ENCODE data around the gene DYRK1A.

Gene DYRK1A

GRCh38 chr21:37509802-37510393 is 143.3 kb downstream of the DYRK1A start:
- Histone ChIP-seq H3K9me2 (replicated peaks; ENCODE audit: insufficient read depth, low read length) (no peaks in the 10 kb centered on the region), H3K79me2 (ENCODE audit: low read length) (peaks cover 55% of the 10 kb centered on the region), H4K20me1 (ENCODE audit: insufficient read depth, low read length) (no peaks in the 10 kb centered on the region)

GRCh38 chr21:37511848-37512247 is 145.3 kb downstream of the DYRK1A start:
- Histone ChIP-seq H3K36me3 (replicated peaks; ENCODE audit: insufficient read depth, low read length) (peaks cover 23% of the 10 kb centered on the region), H3K27me3 (replicated peaks; ENCODE audit: insufficient read depth, low read length) (no peaks in the 10 kb centered on the region), H3K4me1 (ENCODE audit: low read length) (peaks cover 20% of the 10 kb centered on the region), H3K79me2 (ENCODE audit: low read length) (peaks cover 49% of the 10 kb centered on the region), H2AFZ (ENCODE audit: low read length) (no peak overlapping the region), H3K9me3 (replicated peaks; ENCODE audit: insufficient read depth, low read length) (no peaks in the 10 kb centered on the region), H4K20me1 (ENCODE audit: insufficient read depth, low read length) (no peaks in the 10 kb centered on the region), H3K9ac (ENCODE audit: low read length) (no peak overlapping the region), H3K4me2 (ENCODE audit: low read depth, low read length) (no peak overlapping the region), H3K4me3 (ENCODE audit: low read length) (no peak overlapping the region), H3F3A (ENCODE audit: insufficient read depth, low read length) (peaks cover 14% of the 10 kb centered on the region), H3K9me2 (replicated peaks; ENCODE audit: insufficient read depth, low read length) (no peaks in the 10 kb centered on the region), H3K27ac (ENCODE audit: low read length) (no peak overlapping the region)
- TF ChIP-seq EZH2 (optimal IDR thresholded peaks at IDR 0.05; ENCODE audit: low read depth, low read length) (no peak), EZH2phosphoT487 (IDR thresholded peaks at IDR 0.05; ENCODE audit: low read length) (no peak)
- TF ChIP-seq, protein P1, sequence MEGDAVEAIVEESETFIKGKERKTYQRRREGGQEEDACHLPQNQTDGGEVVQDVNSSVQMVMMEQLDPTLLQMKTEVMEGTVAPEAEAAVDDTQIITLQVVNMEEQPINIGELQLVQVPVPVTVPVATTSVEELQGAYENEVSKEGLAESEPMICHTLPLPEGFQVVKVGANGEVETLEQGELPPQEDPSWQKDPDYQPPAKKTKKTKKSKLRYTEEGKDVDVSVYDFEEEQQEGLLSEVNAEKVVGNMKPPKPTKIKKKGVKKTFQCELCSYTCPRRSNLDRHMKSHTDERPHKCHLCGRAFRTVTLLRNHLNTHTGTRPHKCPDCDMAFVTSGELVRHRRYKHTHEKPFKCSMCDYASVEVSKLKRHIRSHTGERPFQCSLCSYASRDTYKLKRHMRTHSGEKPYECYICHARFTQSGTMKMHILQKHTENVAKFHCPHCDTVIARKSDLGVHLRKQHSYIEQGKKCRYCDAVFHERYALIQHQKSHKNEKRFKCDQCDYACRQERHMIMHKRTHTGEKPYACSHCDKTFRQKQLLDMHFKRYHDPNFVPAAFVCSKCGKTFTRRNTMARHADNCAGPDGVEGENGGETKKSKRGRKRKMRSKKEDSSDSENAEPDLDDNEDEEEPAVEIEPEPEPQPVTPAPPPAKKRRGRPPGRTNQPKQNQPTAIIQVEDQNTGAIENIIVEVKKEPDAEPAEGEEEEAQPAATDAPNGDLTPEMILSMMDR (IDR thresholded peaks at IDR 0.05; ENCODE audit: low read length), result no peak
- no peak for DNase-seq

More at GRCh38 chr21:37509802-37510393, 143.3 kb downstream of the DYRK1A start:
- no peak for DNase-seq
- Histone ChIP-seq H3K4me1 (ENCODE audit: low read length) (peaks cover 37% of the 10 kb centered on the region), H3K27ac (ENCODE audit: low read length) (no peak overlapping the region), H3K4me3 (ENCODE audit: low read length) (no peak overlapping the region), H3K36me3 (replicated peaks; ENCODE audit: insufficient read depth, low read length) (peaks cover 30% of the 10 kb centered on the region), H3F3A (ENCODE audit: insufficient read depth, low read length) (peaks cover 21% of the 10 kb centered on the region), H3K9me3 (replicated peaks; ENCODE audit: insufficient read depth, low read length) (no peaks in the 10 kb centered on the region), H3K4me2 (ENCODE audit: low read depth, low read length) (no peak overlapping the region), H2AFZ (ENCODE audit: low read length) (no peak overlapping the region), H3K9ac (ENCODE audit: low read length) (no peak overlapping the region), H3K27me3 (replicated peaks; ENCODE audit: insufficient read depth, low read length) (no peaks in the 10 kb centered on the region)
- TF ChIP-seq EZH2phosphoT487 (IDR thresholded peaks at IDR 0.05; ENCODE audit: low read length) (no peak), EZH2 (optimal IDR thresholded peaks at IDR 0.05; ENCODE audit: low read depth, low read length) (no peak)
- TF ChIP-seq, protein P1 (IDR thresholded peaks at IDR 0.05; ENCODE audit: low read length), result no peak

DNA sequence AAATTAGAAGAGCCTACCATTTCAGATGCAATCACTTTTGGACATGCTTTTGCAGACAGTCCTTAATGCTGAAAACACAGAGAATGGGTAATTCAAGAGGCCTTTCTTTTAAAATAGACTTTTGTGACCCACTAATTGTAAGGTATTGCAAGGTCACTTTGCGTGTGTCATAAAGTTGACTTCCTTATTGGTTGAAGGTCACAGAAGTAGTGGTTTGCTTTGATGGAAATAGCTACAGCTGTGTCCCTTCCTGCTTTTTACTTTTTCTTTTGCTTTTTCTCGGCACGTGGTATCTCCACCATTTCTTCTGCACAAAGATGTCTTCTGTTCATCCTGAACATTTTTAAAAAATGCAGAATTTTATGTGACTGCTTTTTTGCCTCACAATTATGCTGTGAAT is 146.8 kb downstream of the DYRK1A start:
- Histone ChIP-seq H3K4me1 (ENCODE audit: low read length) (peaks cover 5% of the 10 kb centered on the region), H3K27ac (ENCODE audit: low read length) (no peak overlapping the region), H3K4me2 (ENCODE audit: low read depth, low read length) (no peak overlapping the region), H3K36me3 (replicated peaks; ENCODE audit: insufficient read depth, low read length) (peaks cover 23% of the 10 kb centered on the region), H4K20me1 (ENCODE audit: insufficient read depth, low read length) (no peaks in the 10 kb centered on the region), H3K9ac (ENCODE audit: low read length) (no peak overlapping the region), H3K27me3 (replicated peaks; ENCODE audit: insufficient read depth, low read length) (no peaks in the 10 kb centered on the region), H3F3A (ENCODE audit: insufficient read depth, low read length) (no peaks in the 10 kb centered on the region), H3K9me2 (replicated peaks; ENCODE audit: insufficient read depth, low read length) (no peaks in the 10 kb centered on the region), H3K79me2 (ENCODE audit: low read length) (peaks cover 44% of the 10 kb centered on the region), H3K9me3 (replicated peaks; ENCODE audit: insufficient read depth, low read length) (no peaks in the 10 kb centered on the region), H3K4me3 (ENCODE audit: low read length) (no peak overlapping the region), H2AFZ (ENCODE audit: low read length) (no peak overlapping the region)
- no peak for DNase-seq
- no peak for TF ChIP-seq EZH2 (optimal IDR thresholded peaks at IDR 0.05; ENCODE audit: low read depth, low read length)

DNA sequence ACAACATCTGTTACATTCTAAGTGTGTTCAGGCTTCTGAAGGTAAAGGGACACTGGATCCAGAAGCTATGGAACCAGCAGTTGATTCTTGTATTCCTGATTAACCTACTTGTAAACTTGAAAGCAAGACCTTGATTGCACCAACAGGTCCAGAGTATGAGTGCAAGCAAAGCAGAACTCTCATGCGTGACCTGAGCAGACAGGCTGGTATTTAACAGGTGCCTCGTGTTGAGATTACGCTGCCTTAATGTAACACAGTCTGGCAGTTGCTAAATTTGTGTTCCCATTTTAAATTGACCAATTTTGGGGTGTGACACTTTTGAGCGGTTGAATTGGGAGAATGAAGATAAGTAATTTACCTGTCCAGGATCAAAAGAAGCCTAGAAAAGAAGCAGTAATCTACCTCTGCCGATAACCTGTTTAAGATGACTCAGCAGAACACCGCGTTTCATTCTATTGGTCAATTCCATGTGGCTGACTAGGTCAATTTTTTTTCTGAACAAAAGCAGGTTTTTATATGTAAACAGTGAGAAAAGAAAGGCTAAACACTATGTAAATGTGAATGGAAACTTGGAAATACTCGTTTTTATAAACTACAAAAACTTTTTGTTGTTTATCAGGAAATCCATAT is 147.6 kb downstream of the DYRK1A start:
- no peaks in the 10 kb centered on the region for H3K9me2 ChIP-seq (replicated peaks; ENCODE audit: insufficient read depth, low read length)
- no peaks in the 10 kb centered on the region for H3F3A ChIP-seq (ENCODE audit: insufficient read depth, low read length)
- no peak overlapping the region for H3K4me3 ChIP-seq (ENCODE audit: low read length)
- no peaks in the 10 kb centered on the region for H4K20me1 ChIP-seq (ENCODE audit: insufficient read depth, low read length)
- DNase-seq, result no peak
- H3K79me2 ChIP-seq (ENCODE audit: low read length), result peaks cover 37% of the 10 kb centered on the region
- TF ChIP-seq EZH2phosphoT487 (IDR thresholded peaks at IDR 0.05; ENCODE audit: low read length), result no peak
- TF ChIP-seq, protein P1 (IDR thresholded peaks at IDR 0.05; ENCODE audit: low read length), result no peak
- no peak for TF ChIP-seq EZH2 (optimal IDR thresholded peaks at IDR 0.05; ENCODE audit: low read depth, low read length)
- H3K27ac ChIP-seq (ENCODE audit: low read length), result no peak overlapping the region
- no peaks in the 10 kb centered on the region for H3K27me3 ChIP-seq (replicated peaks; ENCODE audit: insufficient read depth, low read length)
- no peaks in the 10 kb centered on the region for H3K4me1 ChIP-seq (ENCODE audit: low read length)
- no peak overlapping the region for H2AFZ ChIP-seq (ENCODE audit: low read length)
- H3K9me3 ChIP-seq (replicated peaks; ENCODE audit: insufficient read depth, low read length), result no peaks in the 10 kb centered on the region
- H3K9ac ChIP-seq (ENCODE audit: low read length), result no peak overlapping the region
- H3K4me2 ChIP-seq (ENCODE audit: low read depth, low read length), result no peak overlapping the region
- H3K36me3 ChIP-seq (replicated peaks; ENCODE audit: insufficient read depth, low read length), result peaks cover 17% of the 10 kb centered on the region

Data from MM.1S (cell line).